NK-92 (cell line): ENCODE data around the gene IL21R.

Experiments used
- DNase-seq: peaks from one replicate; lab custom pipeline; 2025; ENCODE audit not compliant: unreplicated experiment; lab: John Stamatoyannopoulos, UW

The IL21R gene

GRCh38 chr16:27483624-27484023 is 81.7 kb downstream of the IL21R start:
- no peak for DNase-seq

- no peak for DNase-seq
These were observed 83.2 kb downstream of the IL21R start for GRCh38 chr16:27485126-27485525.

DNA sequence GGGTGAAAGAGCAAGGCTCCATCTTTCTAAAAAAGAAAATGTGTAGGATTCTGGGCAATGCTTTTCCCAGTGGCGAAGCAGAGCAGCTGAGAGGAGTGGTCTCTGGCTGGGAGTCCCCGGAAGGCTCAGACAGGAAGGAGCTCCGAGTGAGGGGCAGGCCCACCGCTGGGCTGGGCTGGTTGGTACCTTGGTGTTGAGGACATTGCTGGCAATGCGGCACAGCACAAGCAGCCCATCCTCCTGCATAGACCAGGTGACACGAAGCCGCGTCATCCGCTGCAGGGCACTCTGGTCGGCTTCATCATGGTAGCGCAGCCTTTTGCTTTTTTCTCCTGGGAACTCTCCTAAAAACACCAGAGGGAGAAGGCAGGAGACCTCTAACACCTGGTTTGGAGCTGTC is 83.8 kb downstream of the IL21R start:
- no peak for DNase-seq

GRCh38 chr16:27486344-27486743 is 84.4 kb downstream of the IL21R start:
- no peak for DNase-seq

DNA sequence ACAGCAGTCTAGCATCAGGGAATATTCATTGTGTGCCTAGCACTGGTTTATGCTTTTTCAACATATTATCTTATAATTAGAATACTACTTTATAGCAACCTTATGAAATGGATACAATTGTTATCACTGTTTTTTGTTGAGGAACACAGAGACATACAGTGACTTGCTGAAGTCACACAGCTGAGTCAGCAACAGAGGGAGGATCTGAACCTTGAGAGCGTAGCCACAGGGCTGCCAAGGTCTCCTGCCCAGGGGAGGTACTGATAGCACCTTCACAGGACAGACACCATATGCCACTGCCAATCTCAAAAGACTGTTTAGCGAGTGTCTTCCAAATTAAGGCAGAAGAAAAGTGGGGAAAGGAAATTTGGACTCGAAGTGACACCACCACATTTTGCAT is 84.8 kb downstream of the IL21R start:
- no peak for DNase-seq

GRCh38 chr16:27489421-27489820 is 87.4 kb downstream of the IL21R start:
- DNase-seq = no peak

- no peak for DNase-seq
These were observed 87.9 kb downstream of the IL21R start for GRCh38 chr16:27489906-27490305.

- DNase-seq = no peak
These were observed 90.1 kb downstream of the IL21R start for GRCh38 chr16:27491894-27492587.

- DNase-seq = no peak
These were observed 90.6 kb downstream of the IL21R start for GRCh38 chr16:27492588-27492979.

- no peak for DNase-seq
These were observed 93.2 kb downstream of the IL21R start for GRCh38 chr16:27495191-27495590.

GRCh38 chr16:27498031-27498825 is 96.3 kb downstream of the IL21R start:
- DNase-seq = no peak

DNA sequence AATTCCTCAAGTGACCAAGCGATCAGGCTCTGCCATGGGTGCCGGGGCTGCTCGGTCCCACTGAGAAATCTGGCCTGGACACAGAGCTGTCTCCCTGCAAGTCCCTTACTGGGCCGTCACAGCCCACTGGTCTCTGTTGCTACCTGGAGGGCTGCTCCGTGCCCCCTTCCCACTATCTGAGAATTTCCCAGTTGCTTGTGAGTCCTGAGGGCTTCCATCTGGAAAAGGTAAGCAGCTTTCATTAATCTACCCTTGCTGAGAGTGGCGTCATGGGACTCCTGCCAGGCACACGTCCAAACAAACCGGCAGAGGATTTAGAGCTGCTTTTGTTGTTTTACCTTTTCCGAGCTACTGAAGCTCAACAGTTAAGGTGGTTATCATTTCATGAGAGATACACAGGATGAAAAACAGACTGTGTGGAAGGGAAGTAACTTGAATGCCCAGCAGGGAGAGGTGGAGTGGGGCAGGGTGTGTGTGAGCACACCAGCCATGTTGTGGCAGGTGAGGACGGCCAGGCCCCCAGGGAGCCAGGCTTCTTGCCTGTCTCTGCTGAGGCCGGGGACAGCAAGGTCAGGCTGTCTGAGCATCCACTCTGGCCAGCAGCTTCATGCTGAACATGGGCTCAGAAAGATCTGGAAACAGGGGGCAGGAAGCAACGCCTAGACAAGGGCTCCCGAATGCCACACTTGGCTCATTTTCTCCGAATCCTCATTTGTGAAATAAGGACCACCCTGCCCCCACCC is 97.1 kb downstream of the IL21R start:
- no peak for DNase-seq

- no peak for DNase-seq
These were observed 97.7 kb downstream of the IL21R start for GRCh38 chr16:27499659-27500055.

GRCh38 chr16:27500801-27501200 is 98.8 kb downstream of the IL21R start:
- DNase-seq = no peak
